B cell (primary cell): ENCODE results near the gene GPR27.

Experiments
- EZH2 ChIP-seq: IDR thresholded peaks from 2 replicates; pipeline ENCODE4 v1.6.1; 2012; ENCODE audit warnings: borderline replicate concordance, low read depth, mild to moderate bottlenecking, moderate library complexity, low read length; ENCODE audit not compliant: insufficient read depth, poor library complexity, severe bottlenecking
- TF ChIP-seq, protein P1 (sequence below): fragments of 200-600 bp; IDR thresholded peaks from one replicate; pipeline ENCODE4 v1.8.0; 2022; ENCODE audit warnings: antibody characterized with exemption, mild to moderate bottlenecking

DNA sequence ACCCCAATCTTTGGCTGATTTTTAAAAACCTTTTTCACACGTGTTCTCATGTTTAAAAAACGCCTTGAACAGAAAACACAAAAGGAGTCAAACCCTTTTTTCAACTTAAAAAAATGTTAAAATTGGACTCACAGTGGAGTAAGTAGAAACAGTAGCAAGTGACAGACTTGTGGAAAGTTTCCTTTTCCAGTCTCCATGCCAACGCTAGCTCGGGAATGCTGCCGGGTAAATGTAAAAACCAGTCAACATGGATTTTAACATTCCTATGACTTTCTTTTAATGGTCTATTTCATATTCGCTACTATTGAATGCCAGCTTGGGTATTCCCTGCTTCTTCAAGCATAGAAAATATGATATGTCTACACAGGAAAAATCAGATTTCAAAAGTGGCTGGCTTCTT, 32.9 kb downstream of the GPR27 start:
- no peak for TF ChIP-seq EZH2
- TF ChIP-seq, protein P1, sequence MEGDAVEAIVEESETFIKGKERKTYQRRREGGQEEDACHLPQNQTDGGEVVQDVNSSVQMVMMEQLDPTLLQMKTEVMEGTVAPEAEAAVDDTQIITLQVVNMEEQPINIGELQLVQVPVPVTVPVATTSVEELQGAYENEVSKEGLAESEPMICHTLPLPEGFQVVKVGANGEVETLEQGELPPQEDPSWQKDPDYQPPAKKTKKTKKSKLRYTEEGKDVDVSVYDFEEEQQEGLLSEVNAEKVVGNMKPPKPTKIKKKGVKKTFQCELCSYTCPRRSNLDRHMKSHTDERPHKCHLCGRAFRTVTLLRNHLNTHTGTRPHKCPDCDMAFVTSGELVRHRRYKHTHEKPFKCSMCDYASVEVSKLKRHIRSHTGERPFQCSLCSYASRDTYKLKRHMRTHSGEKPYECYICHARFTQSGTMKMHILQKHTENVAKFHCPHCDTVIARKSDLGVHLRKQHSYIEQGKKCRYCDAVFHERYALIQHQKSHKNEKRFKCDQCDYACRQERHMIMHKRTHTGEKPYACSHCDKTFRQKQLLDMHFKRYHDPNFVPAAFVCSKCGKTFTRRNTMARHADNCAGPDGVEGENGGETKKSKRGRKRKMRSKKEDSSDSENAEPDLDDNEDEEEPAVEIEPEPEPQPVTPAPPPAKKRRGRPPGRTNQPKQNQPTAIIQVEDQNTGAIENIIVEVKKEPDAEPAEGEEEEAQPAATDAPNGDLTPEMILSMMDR = no peak
